ENCODE results near the gene CALM3.
"Not testable (repeated sequence)": the region's sequence is repeated elsewhere in the genome, so short reads cannot be mapped to it uniquely, and the experiment has no call there.

Gene CALM3

DNA sequence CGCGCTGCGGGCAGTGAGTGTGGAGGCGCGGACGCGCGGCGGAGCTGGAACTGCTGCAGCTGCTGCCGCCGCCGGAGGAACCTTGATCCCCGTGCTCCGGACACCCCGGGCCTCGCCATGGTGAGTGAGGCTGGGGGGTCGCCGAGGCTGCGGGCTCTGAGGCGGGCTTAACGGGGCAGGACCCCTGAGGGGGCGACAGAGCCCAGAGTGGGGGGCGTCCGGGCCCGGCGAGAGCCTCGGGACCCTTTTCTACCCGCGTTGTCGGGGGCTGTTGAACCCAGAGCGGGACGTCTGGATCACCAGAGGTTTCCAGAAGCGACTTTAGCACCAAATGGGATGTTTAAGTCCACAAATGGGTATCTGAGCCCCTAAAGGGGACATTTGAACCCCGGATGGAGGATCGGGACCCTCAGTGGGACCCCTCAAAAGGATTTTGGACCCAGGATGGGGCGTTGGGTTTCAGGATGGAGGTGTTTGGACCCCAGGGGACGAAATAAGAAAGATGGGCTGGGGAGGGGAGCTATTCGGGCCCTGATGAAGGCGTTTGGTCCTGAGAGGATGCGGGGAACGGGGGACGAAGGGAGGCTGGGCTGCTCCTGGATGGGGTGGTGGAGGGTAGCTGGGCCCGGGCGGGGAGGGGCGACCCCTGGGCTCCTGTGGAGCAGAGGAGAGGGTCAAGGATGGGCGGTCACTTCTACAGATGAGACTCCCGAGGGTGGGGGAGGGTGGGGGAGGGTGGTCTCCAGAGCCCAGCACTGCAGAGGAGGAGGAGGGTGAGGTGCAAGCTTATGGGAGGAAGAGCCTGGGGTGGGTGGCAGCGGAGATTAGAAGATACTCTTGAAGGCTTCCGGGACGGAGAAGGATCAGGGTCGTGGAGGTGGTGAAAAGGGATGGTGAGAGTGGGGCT lies at the start of gene CALM3:
Gene CALM3, plus strand, starts transcription at position 13 of the 907 bp plus-strand sequence. Its CDS starts 105 bp downstream, at position 118.
- DNase-seq (ENCODE audit: low spot score) = no peak
- FAIRE-seq = no peak

DNA sequence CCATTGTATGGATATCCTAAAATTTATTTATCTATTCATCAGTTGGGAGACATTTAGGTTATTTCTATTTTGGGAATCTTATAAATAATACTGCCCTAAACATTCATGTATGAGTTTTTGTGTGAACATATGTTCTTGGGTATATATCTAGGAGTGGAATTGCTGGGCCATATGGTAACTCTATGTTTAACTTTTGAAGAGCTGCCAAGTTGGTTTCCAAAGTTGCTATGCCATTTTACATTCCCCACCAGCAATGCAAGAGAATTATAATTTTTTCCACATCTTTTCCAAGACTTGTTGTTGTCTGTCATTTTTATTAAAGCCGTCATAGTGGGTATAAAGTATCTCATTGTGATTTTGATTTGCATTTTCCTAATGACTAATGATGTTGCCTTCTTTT lies 48.2 kb upstream of the CALM3 start:
- FAIRE-seq (no peak), DNase-seq (ENCODE audit: low spot score) (no peak)

DNA sequence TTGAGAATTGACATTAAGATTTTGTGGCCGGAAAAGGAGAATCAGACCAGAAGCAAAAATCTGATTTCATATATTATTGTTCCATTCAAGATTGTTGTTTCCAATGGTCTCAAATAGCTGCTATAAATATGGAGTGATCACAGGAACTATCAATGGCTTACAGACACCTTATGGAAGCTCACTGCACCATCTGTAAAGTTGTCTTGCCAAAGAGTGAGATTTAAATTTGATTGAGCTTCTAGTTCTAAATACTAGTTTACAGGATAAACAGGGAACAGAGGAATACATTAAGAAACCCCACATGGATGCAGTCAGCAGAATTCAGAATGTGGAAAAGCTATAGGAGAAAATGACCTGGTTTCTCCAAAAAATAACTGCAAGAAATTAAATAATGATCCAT lies 47.0 kb upstream of the CALM3 start:
- DNase-seq (ENCODE audit: low spot score) (no peak), FAIRE-seq (no peak)

DNA sequence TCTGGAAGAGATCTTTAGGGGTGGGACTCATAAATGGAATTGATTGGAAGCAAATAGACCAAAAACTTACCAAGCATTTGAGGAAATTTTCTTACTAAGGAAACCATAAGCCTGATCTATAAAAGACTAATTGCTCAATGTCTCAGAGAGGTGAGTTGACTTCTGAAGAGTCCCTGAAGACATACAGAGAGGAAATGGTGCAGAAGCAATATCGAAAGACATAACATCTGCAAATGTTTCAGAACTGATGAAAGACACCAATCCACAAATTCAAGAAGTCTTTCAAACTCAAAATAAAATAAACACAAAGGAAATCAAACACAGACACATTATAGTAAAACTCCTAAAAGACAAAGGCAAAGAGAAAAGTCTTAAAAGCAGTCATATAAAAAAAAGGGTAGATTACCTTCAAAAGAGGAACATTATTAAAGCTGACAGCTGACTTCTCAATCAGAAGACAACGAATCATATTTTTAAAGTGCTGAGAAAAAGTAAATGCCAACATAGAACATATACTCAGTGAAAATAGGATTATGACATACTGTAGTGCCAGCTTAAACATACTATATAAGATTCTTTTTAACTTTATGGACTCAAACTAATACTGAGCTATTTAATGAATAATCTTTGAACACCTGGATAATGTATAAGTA lies 45.4 kb upstream of the CALM3 start:
- FAIRE-seq (no peak), DNase-seq (ENCODE audit: low spot score) (no peak)

DNA sequence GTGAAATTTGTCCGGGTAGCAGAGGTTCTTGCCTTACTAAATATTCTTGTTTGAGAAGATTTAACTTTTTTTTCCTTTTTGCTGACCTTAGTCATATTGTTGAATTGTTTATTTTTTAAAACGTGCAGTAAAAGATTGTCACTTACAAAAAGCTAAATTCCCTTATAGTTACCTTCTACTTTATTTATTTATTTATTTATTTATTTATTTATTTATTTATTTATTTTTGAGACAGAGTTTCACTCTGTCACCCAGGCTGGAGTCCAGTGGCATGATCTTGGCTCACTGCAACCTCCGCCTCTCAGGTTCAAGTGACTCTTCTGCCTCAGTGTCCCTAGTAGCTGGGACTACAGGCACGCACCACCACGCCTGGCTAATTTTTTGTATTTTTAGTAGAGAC lies 44.7 kb upstream of the CALM3 start:
- not testable (repeated sequence) for FAIRE-seq; DNase-seq (ENCODE audit: low spot score)

DNA sequence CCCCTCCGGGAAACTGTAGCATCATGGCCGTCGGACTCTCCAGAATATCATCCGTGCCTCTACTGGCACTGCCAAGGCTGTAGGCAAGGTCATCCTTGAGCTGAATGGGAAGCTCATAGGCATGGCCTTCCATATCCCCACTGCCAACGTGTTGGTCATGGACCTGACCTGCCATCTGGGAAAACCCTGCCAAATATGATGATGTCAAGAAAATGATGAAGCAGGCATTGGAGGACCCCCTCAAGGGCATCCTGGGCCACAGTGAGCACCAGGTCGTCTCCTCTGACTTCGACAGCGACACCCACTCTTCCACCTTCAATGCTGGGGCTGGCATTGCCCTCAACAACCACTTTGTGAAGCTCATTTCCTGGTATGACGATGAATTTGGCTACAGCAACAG lies 41.9 kb upstream of the CALM3 start:
- DNase-seq (ENCODE audit: low spot score) = no peak
- FAIRE-seq = no peak

DNA sequence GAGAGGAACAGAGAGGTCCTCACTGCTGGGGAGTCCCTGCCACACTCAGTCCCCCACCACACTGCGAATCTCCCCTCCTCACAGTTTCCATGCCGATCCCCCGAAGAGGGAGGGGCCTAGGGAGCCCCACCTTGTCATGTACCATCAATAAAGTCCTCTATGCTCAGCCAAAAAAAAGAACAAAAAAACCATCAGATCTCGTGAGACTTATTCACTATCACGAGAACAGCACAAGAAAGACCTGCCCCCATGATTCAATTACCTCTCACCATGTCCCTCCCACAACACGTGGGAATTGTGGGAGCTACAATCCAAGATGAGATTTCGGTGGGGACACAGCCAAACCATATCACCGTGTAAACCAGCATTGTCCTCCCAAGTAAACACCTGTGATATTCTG lies 41.5 kb upstream of the CALM3 start:
- not testable (repeated sequence) for DNase-seq (ENCODE audit: low spot score); FAIRE-seq

DNA sequence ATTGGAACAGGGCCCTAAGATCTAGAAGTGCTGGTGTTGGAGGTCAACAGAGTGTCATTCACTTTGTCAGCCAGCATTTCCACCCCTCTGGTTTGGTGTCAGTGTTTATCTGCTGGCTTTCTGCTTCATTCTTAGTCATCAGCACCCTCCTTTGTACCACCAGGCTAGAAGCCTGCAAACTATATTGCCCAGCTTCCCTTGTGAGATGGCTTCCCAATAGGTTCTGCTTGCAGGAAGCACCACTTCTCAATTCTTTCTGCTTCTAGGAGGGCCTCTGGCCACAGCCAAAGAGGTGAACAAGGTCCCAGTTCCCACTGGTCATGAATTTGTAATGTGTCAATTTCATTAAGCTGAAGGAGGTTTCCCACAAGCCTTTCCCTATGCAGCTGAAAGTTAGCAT lies 36.4 kb upstream of the CALM3 start:
- no peak for FAIRE-seq
- DNase-seq (ENCODE audit: low spot score) = no peak

DNA sequence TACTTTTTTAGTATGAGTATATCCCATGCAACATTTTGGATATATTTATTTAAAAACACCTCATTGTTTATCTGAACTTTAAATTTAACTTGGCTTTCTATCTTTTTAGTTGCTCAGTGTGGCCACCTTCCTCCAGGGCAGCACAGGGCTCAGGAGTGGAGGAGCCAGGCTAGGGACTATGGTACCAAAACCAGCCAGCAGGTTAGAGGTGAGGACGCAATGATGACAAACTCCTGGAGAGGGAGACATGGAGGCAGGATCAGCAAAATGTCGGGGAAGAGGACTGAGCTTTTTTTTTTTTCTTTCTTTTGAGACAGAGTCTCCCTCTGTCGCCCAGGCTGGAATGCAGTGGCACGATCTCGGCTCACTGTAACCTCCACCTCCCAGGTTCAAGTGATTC lies 29.6 kb upstream of the CALM3 start:
- FAIRE-seq (no peak), DNase-seq (ENCODE audit: low spot score) (no peak)

DNA sequence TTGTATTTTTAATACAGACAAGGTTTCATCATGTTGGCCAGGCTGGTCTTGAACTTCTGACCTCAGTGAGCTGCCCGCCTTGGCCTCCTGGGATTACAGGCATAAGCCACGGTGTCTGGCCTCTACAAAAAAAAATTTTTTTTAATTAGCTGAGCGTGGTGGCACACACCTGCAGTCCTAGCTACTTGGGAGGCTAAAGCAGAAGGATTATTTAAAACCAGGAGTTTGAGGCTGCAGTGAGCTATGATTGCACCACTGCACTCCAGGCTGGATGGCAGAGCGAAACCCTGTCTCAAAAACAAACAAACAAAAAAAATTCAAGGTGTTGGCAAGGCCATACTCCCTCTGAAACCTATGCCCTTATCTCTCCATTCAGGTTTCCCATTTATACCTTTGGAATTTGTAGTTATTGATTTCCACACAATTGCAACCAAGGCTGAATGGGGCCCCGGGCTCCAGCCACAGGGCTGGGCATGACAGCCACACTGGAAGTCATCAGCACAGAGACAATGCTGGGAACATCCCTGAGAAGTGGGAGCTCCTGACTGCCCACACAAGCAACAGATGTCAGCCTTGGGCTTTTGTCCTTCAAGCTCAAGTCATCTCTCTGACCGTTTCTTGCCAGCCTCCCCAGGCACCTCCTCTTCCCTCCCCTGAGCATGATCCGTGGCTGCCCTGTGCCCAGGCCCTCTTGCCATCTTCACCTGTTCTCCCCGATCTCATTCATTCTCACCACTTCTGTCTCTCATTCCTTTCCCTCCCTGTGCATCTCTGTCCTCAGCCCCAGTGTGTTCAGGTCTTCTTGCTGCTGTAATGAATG lies 27.2 kb upstream of the CALM3 start:
- DNase-seq (ENCODE audit: low spot score) (no peak), FAIRE-seq (no peak)

DNA sequence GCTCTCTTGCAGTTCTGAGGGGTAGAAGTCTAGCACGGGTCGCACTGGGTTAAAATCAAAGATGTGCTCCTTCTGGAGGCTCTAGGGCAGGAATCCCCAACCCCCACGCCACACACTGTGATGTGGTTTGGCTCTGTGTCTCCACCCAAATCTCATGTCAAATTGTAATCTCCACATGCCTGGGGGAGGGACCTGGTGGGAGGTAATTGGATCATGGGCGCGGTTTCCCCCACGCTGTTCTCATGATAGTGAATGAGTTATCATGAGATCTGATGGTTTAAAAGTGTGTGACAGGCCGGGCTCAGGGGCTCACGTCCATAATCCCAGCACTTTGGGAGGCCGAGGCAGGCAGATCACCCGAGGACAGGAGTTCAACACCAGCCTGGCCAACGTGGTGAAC lies 26.6 kb upstream of the CALM3 start:
- DNase-seq (ENCODE audit: low spot score) (no peak), FAIRE-seq (no peak)

DNA sequence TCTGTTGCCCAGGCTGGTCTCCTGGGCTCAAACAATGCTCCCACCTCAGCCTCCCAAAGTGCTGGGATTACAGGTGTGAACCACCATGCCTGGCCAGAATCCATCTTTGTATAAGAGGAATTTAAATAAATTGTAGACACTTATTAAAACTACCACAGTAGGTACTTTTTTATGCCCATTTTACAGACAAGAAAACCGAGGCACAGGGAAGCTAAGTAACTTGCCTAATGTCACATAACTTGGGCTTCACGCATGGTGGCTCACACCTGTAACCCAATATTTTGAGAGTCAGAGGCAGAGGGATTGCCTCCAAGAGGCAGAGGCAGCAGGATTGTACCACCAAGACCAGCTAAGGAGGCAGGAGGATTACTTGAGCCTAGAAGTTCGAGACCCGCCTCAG lies 22.7 kb upstream of the CALM3 start:
- FAIRE-seq = no peak
- no peak for DNase-seq (ENCODE audit: low spot score)

DNA sequence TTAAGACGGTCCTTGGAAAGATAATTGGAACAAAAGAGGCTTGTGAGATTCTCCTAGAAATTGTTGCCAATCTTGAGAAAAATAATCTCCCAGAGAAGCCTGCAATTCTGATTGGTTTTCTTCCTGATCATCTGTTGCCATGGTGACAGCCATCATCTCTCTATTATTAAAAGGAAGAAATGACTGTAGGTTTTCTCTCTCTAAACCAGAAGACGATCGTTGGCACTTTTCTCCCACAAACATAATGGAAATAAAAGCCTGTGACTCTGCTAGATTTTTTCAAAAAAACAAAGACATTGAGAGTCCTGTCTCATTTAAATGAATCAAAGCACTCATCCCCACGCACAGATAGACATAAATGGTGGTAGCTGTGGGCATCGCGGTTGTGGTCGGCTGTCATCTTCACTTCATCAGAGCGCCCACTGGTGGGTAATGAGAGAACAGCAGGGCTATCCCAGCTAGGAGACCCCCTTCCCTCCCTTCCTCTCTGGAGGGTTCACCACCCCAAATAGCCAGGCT lies 21.7 kb upstream of the CALM3 start:
- FAIRE-seq (no peak), DNase-seq (ENCODE audit: low spot score) (no peak)

DNA sequence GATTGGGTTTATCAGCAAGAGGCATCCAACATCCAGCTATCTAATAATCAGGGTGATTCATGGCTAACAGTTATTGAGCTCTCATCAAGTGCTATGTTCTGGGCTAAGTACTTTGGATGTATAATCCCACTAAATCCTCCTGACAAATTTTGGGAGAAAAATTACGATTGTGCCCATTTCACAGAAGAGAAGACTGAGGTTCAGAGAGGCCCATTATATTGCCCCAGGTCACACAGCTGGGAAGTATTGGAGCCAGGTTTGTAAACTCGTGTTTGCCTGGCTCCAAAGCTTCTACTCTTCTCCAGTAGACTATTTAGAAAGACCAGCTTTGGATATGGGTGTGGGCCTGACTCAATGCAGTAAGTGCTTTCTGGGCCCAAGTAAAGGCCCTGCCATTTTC lies 20.9 kb upstream of the CALM3 start:
- FAIRE-seq = no peak
- DNase-seq (ENCODE audit: low spot score) = no peak

DNA sequence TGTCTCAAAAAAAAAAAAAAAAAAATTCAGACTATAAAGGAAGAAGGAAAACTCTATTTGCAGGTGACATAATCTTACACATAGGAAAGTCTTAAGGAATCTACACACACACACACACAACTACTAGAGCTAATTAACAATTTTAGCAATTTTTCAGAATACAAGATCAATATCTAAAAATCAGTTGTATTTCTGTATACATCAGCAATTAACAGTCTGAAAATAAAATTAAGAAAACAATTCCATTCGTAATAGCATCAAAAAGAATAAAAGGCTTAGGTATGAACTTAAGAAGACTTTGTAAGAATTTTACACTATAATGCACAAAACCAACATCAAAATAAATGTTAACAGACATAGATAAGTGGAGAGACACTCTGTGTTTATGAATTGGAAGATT lies 15.6 kb upstream of the CALM3 start:
- FAIRE-seq (no peak), DNase-seq (ENCODE audit: low spot score) (no peak)

DNA sequence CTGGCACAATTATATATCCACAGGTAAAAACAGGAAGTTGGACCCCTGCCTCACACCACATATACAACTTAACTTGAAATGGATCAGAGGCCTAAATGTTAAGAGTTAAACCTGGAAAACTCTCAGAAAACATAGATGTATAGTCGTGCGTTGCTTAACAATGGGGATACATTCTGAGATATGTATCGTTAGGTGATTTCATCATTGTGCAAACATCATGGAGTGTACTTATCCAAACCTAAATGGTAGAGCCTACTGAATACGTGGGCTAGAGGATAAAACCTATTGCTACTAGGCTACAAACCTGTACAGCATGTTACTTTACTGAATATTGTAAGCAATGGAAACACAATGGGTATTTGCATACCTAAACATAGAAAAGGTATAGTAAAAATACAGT lies 14.8 kb upstream of the CALM3 start:
- FAIRE-seq (no peak), DNase-seq (ENCODE audit: low spot score) (no peak)

DNA sequence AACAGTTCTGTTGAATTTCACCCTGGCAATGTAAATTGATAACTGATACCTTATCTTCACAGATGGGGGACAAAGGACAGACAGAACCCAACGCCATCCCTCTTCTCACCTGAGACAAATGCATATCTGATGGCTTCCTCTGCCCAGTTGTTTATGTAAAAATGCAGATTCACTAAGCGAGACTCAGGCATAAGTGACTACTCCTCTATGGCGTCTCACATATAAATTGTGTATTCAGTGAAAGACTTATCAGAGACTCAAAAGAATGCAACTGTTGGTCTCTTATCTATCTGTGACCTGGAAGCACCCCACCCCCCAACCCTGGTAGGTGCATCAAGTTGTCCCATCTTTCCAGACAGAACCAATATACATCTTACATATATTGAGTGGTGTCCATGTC lies 13.3 kb upstream of the CALM3 start:
- FAIRE-seq (no peak), DNase-seq (ENCODE audit: low spot score) (no peak)

DNA sequence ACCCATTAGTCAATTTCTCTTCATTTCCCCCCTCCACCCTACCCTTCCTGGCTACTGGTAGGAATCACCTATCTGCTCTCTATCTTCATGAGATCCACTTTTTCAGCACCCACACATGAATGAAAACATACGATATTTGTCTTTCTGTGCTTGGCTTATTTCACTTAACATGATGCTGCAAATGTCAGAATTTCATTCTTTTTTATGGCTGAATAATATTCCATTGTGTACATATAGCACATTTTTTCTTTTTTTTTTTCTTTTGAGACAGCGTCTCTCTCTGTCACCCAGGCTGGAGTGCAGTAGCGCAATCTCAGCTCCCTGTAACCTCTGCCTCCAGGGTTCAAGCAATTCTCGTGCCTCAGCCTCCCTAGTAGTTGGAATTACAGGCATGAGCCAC lies 9.9 kb upstream of the CALM3 start:
- DNase-seq (ENCODE audit: low spot score) (no peak), FAIRE-seq (no peak)

DNA sequence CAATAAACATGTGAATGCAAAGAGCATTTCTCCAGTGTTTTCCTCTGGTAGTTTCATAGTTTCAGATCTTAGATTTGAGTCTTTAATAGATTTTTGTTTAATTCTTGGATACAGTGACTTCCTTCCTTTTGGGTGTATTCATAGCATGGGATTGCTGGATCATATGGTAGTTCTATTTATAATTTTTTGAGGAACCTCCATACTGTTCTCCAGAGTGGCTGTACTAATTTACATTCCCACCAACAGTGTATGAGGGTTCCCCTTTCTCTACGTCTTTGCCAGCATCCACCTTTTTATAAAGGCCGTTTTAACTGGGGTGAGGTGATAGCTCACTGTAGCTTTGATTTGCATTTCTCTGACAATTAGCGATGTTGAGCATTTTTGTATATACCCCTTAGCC lies 9.3 kb upstream of the CALM3 start:
- DNase-seq (ENCODE audit: low spot score) (no peak), FAIRE-seq (no peak)

DNA sequence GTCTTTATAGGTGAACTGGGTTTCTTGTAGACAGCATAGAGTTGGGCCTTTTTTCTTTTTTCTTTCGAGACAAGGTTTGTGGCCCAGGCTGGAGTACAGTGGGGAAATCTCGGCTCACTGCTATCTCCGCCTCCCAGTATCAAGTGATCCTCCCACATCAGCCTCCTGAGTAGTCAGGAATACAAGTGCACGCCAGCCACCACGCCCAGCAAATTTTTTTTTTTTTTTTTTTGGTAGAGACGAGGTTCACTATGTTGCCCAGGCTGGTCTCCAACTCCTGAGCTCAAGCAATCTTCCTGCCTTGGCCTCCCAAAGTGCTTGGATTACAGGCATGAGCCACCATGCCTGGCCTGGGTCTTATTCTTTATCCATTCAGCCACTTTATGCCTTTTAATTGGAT lies 5.1 kb upstream of the CALM3 start:
- DNase-seq (ENCODE audit: low spot score) (no peak), FAIRE-seq (no peak)

DNA sequence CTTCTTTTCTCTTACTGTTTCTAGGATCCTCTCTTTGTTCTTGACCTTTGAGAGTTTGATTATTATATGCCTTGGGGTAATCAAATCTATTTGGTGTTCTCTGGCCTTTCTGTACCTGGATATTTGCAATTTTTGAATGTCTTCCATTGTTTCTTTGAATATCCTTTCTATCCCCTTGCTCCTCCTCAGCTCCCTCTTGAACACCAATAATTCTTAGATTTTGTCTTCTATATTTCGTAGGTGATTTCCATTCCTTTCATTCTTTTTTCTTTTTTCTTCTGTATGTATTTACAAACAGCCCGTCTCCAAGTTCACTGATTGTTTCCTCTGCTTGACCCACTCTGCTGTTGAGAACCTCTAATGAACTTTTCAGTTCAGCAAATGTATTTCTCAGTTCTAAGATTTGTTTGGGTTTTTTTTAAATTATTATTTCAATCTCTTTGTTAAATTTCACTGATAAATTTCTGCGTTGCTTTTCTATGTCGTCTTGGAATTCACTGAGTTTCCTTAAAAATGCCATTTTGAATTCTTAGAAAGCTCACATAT lies 2.7 kb upstream of the CALM3 start:
- FAIRE-seq (no peak), DNase-seq (ENCODE audit: low spot score) (no peak)

All from RCC 7860 (cell line).